GM13977 (cell line): ENCODE measurements around the gene MORN4.

Experiments used
- DNase-seq: peaks from one replicate; pipeline ENCODE4 v3.0.0; 2012; ENCODE audit warnings: low spot score
- CTCF ChIP-seq: IDR thresholded peaks from 2 replicates; pipeline ENCODE4 v1.5.1; 2012; ENCODE audit warnings: mild to moderate bottlenecking, control low read depth; ENCODE audit not compliant: insufficient read depth; ENCODE audit errors: extremely low read depth, missing control alignments
- in situ Hi-C: fragments of 300-500 bp; cut with MboI; formaldehyde crosslinking; loops from one replicate; pipeline ENCODE4 v1.12.0; 2022; ENCODE audit warnings: low sequenced_read_pairs, low pct_unique_long_range_greater_than_20kb, mixed read lengths, inconsistent platforms; ENCODE audit not compliant: unreplicated experiment

MORN4 gene

GRCh38 chr10:97631098-97631497 is 2.2 kb downstream of the MORN4 start:
- no peak for TF ChIP-seq CTCF
- no peak for DNase-seq
- in situ Hi-C loops: no loop called here

- in situ Hi-C loops: no loop called here
- TF ChIP-seq CTCF: no peak
- DNase-seq: no peak
These were observed 4.0 kb downstream of the MORN4 start for GRCh38 chr10:97629289-97629688.

GRCh38 chr10:97628228-97628627 is 5.1 kb downstream of the MORN4 start:
- no peak for TF ChIP-seq CTCF
- DNase-seq: no peak
- in situ Hi-C loops: no loop called here

- in situ Hi-C loops: no loop called here
- no peak for DNase-seq
- TF ChIP-seq CTCF: no peak
These were observed 5.6 kb downstream of the MORN4 start for GRCh38 chr10:97627731-97628130.

GRCh38 chr10:97623277-97623676 is 10.0 kb downstream of the MORN4 start:
- TF ChIP-seq CTCF: no peak
- in situ Hi-C loops: no loop called here

GRCh38 chr10:97618733-97619132 is 14.6 kb downstream of the MORN4 start:
- no peak for DNase-seq
- no peak for TF ChIP-seq CTCF
- in situ Hi-C loops: no loop called here

More at GRCh38 chr10:97623277-97623676, 10.0 kb downstream of the MORN4 start:
- no peak for DNase-seq

- no peak for DNase-seq
- in situ Hi-C loops: no loop called here
- TF ChIP-seq CTCF: no peak
These were observed 15.0 kb downstream of the MORN4 start for GRCh38 chr10:97618285-97618684.
